Natural killer cell (primary cell): ENCODE results near the gene PARD3B. TPM values are rescaled to one million over a fixed set of nuclear protein-coding genes. Genes with fewer than 3 reads are reported as not detected.

Experiments used
- ATAC-seq, 3 donors: fragments of 150-1000 bp in 2 of 3; fragments of 200-7000 bp in 1 of 3; cut with Tn5 transposase; 1 replicate in 1 of 3; 2 replicates in 2 of 3; pipeline ENCODE4 v1.10.0; 2021; ENCODE audit warnings: mild to moderate bottlenecking in 2 of 3, moderate library complexity in 2 of 3
- DNase-seq, 2 donors: peaks; one replicate each; pipeline versions ENCODE4 v3.0.0 to v3.0.0-alpha.2; 2013 to 2021; ENCODE audit warnings: mixed read lengths in 1 of 2
- H3K27ac ChIP-seq: one replicate; pipeline ENCODE4 v1.5.1; 2013; ENCODE audit warnings: mild to moderate bottlenecking, low read length
- H3K27me3 ChIP-seq: one replicate; pipeline ENCODE4 v1.6.1; 2013; ENCODE audit warnings: low read length; ENCODE audit not compliant: control insufficient read depth, insufficient read depth
- H3K36me3 ChIP-seq: one replicate; pipeline ENCODE4 v1.6.1; 2013; ENCODE audit warnings: low read length; ENCODE audit not compliant: control insufficient read depth, insufficient read depth
- H3K4me1 ChIP-seq: one replicate; pipeline ENCODE4 v1.6.1; 2013; ENCODE audit warnings: low read length; ENCODE audit not compliant: control insufficient read depth, insufficient read depth
- H3K4me3 ChIP-seq: one replicate; pipeline ENCODE4 v1.5.1; 2013; ENCODE audit warnings: low read length
- H3K9me3 ChIP-seq: one replicate; pipeline ENCODE4 v1.6.1; 2013; ENCODE audit warnings: low read length; ENCODE audit not compliant: control insufficient read depth, insufficient read depth
- H3K27ac Mint-ChIP-seq, 2 donors: one replicate each; pipeline ENCODE4 v1.8.0; 2022; ENCODE audit warnings: mild to moderate bottlenecking in 2 of 2, mixed read lengths in 2 of 2, moderate library complexity in 1 of 2
- H3K27me3 Mint-ChIP-seq, 2 donors: one replicate each; pipeline ENCODE4 v1.8.0; 2022; ENCODE audit warnings: low read depth in 2 of 2, mixed read lengths in 2 of 2
- H3K36me3 Mint-ChIP-seq: one replicate; pipeline ENCODE4 v1.8.0; 2022; ENCODE audit warnings: mixed read lengths
- H3K4me1 Mint-ChIP-seq, 2 donors: one replicate each; pipeline ENCODE4 v1.8.0; 2022; ENCODE audit warnings: mixed read lengths in 2 of 2
- H3K4me3 Mint-ChIP-seq: one replicate; pipeline ENCODE4 v1.8.0; 2022; ENCODE audit warnings: mild to moderate bottlenecking, moderate library complexity, mixed read lengths
- H3K9me3 Mint-ChIP-seq, 2 donors: one replicate each; pipeline ENCODE4 v1.8.0; 2022; ENCODE audit warnings: mixed read lengths in 2 of 2
- CTCF ChIP-seq: fragments of 200-600 bp; IDR thresholded peaks from one replicate; pipeline ENCODE4 v1.8.0; 2022; ENCODE audit warnings: antibody characterized with exemption
- WGBS: methylation state at CpG from one replicate; pipeline ENCODE4 v1.1.7; 2013; ENCODE audit warnings: missing lambda C conversion rate; ENCODE audit not compliant: insufficient coverage; 5-methylcytosine and 5-hydroxymethylcytosine counted together
- intact Hi-C: fragments of 100-400 bp; cut with micrococcal nuclease; formaldehyde crosslinking; loops from one replicate; pipeline ENCODE4 v1.14.2; 2022
- total RNA-seq, 4 donors: library from RNA; stranded (reverse); fragments of 120-200 nt in 1 of 4; gene quantifications; one replicate each; pipeline versions ENCODE4 v1.2.3 to v1.2.4, GENCODE V29; 2013 to 2022

PARD3B gene
- total RNA-seq, 3 donors from 2014 or later (not counting 1 experiment from before 2014, with no cell fraction given) = 0.13 to 0.45 TPM; not detected in 1

- no peak for TF ChIP-seq CTCF
- no peak overlapping the region for H3K27ac Mint-ChIP-seq
- peaks cover 0 to 6% of the 10 kb centered on the region in 2 donors for H3K27me3 Mint-ChIP-seq
- H3K36me3 Mint-ChIP-seq = no peaks in the 10 kb centered on the region
- no peaks in the 10 kb centered on the region for H3K9me3 Mint-ChIP-seq
- Histone ChIP-seq H3K27ac (no peak overlapping the region), H3K27me3 (no peaks in the 10 kb centered on the region), H3K4me1 (no peaks in the 10 kb centered on the region), H3K9me3 (no peaks in the 10 kb centered on the region), H3K4me3 (no peak overlapping the region), H3K36me3 (no peaks in the 10 kb centered on the region)
- WGBS = 96% methylated on average over 2 of the region's 2 CpGs
- intact Hi-C loops = no loop called here
- no peak overlapping the region for H3K4me3 Mint-ChIP-seq
- ATAC-seq (no peak), DNase-seq (no peak)
- no peaks in the 10 kb centered on the region for H3K4me1 Mint-ChIP-seq
Measured at GRCh38 chr2:205590759-205591158, 1045.5 kb downstream of the PARD3B start.

DNA sequence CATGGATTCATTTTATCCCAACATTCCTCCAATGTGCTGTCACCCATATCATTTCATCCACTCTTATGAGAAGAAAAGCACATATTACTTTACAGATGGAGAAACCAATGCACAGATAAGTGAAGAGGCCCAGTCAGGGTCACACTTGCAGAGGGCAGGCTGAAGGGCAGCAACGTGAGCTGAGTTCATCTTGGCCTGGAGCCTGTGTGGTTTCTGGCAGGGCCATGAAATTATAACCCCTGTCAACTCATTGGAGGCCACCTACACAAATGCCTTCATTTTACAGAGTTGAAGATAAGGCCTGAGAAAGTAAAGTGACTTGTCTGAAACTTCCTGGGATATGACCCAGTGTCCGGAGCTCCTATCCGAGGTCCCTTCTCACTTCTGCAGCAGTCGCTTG lies 1048.6 kb downstream of the PARD3B start:
- H3K4me3 Mint-ChIP-seq = no peak overlapping the region
- peaks cover 0 to 6% of the 10 kb centered on the region in 2 donors for H3K27me3 Mint-ChIP-seq
- Histone ChIP-seq H3K36me3 (no peaks in the 10 kb centered on the region), H3K27ac (no peak overlapping the region), H3K4me1 (no peaks in the 10 kb centered on the region), H3K9me3 (no peaks in the 10 kb centered on the region), H3K4me3 (no peak overlapping the region), H3K27me3 (no peaks in the 10 kb centered on the region)
- DNase-seq = no peak
- intact Hi-C loops = no loop called here
- TF ChIP-seq CTCF = no peak
- 86% methylated on average over 4 of the region's 4 CpGs for WGBS
- no peaks in the 10 kb centered on the region for H3K4me1 Mint-ChIP-seq
- no peak for ATAC-seq
- H3K9me3 Mint-ChIP-seq = no peaks in the 10 kb centered on the region
- H3K27ac Mint-ChIP-seq = no peak overlapping the region
- H3K36me3 Mint-ChIP-seq = no peaks in the 10 kb centered on the region

- Histone ChIP-seq H3K4me3 (no peak overlapping the region), H3K27me3 (no peaks in the 10 kb centered on the region), H3K4me1 (no peaks in the 10 kb centered on the region), H3K27ac (no peak overlapping the region), H3K36me3 (no peaks in the 10 kb centered on the region), H3K9me3 (no peaks in the 10 kb centered on the region)
- H3K4me3 Mint-ChIP-seq = no peak overlapping the region
- H3K4me1 Mint-ChIP-seq = no peaks in the 10 kb centered on the region
- no peak for DNase-seq
- H3K27ac Mint-ChIP-seq = no peak overlapping the region
- H3K9me3 Mint-ChIP-seq = no peaks in the 10 kb centered on the region
- 100% methylated on average over 1 of the region's 2 CpGs for WGBS
- intact Hi-C loops = no loop called here
- H3K36me3 Mint-ChIP-seq = no peaks in the 10 kb centered on the region
- no peak for TF ChIP-seq CTCF
- H3K27me3 Mint-ChIP-seq = no peaks in the 10 kb centered on the region
- ATAC-seq = no peak
Measured at GRCh38 chr2:205596581-205596980, 1051.3 kb downstream of the PARD3B start.

GRCh38 chr2:205605638-205606304 lies 1060.5 kb downstream of the PARD3B start:
- H3K36me3 Mint-ChIP-seq = peaks cover 14% of the 10 kb centered on the region
- ATAC-seq (no peak), DNase-seq (no peak)
- Histone ChIP-seq H3K27ac (no peak overlapping the region), H3K9me3 (no peaks in the 10 kb centered on the region), H3K36me3 (no peaks in the 10 kb centered on the region), H3K4me1 (no peaks in the 10 kb centered on the region), H3K4me3 (no peak overlapping the region), H3K27me3 (peaks cover 2% of the 10 kb centered on the region)
- peaks cover 17 to 19% of the 10 kb centered on the region in 2 donors for H3K27me3 Mint-ChIP-seq
- no peak overlapping the region for H3K4me3 Mint-ChIP-seq
- no peak for TF ChIP-seq CTCF
- WGBS = 93% methylated on average over 11 of the region's 11 CpGs
- no peaks in the 10 kb centered on the region for H3K4me1 Mint-ChIP-seq
- no peak overlapping the region for H3K27ac Mint-ChIP-seq
- H3K9me3 Mint-ChIP-seq = peaks cover 9 to 11% of the 10 kb centered on the region in 2 donors
- intact Hi-C loops = no loop called here
